Regular cardiac myocyte (primary cell): ENCODE measurements around the gene TACR1. TPM values are rescaled to one million over a fixed set of nuclear protein-coding genes. Genes with fewer than 3 reads are reported as not detected.

Experiments used
- total RNA-seq: library from RNA; depleted of rRNA; stranded (reverse); fragments of >200 nt; gene quantifications from 2 replicates; pipeline ENCODE4 v1.2.3, GENCODE V29; 2014

Gene TACR1, protein sequence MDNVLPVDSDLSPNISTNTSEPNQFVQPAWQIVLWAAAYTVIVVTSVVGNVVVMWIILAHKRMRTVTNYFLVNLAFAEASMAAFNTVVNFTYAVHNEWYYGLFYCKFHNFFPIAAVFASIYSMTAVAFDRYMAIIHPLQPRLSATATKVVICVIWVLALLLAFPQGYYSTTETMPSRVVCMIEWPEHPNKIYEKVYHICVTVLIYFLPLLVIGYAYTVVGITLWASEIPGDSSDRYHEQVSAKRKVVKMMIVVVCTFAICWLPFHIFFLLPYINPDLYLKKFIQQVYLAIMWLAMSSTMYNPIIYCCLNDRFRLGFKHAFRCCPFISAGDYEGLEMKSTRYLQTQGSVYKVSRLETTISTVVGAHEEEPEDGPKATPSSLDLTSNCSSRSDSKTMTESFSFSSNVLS
- total RNA-seq = 0.19 and 0.56 TPM in 2 replicates

DNA sequence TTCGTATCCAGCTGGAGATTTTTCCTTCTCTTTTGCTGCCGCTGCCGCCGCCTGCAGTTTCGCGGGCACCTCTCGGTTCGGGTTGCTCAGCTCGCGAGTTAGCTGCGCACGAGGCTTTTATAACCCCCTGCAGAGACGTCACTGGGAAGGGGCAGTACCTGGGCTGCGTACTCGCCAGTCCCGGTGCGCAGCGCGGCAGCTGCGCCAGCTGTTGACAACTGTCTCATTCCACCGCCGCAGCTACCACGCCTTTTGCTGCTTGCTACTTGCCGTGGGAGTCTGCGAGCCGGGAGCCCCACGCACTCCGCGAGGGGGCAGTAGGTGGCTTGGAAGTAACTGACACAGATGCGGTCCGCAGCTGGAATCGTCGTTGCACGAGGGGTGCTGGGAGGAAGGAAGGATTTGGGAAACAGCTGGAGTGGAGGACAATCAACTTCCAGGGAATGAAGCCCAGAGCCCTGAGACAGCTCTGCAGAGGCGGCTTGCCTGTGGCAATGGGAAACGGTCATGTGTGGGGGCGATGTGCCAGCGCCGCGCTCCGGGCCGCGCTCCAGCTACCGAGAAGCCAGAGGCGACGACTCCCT, at the start of gene TACR1:
Gene TACR1, minus strand, starts transcription at position 93 of the 584 bp plus-strand sequence. CDS start 586 bp downstream, outside the sequence.

Other genes starting within 250 kb of the TACR1 start
- 15.5 and 24.5 TPM in 2 replicates for gene POLE4, start 240.9 kb downstream of the TACR1 start, total RNA-seq